AG04449 (cell line): ENCODE results near the gene CA6.
"Not testable (repeated sequence)": the region's sequence is repeated elsewhere in the genome, so short reads cannot be mapped to it uniquely, and the experiment has no call there.

Experiments
- CTCF ChIA-PET: fragments of 350-600 bp; formaldehyde crosslinking; extraction: SDS; loops from one replicate; lab custom pipeline; 2021; ENCODE audit warnings: antibody characterized with exemption; lab: Yijun Ruan, JAX
- POLR2A ChIA-PET: fragments of 400-600, 350-600 bp; formaldehyde crosslinking; extraction: SDS; loops from one replicate; lab custom pipeline; 2020; ENCODE audit warnings: antibody characterized with exemption, inconsistent platforms; lab: Yijun Ruan, JAX
- DNase-seq: peaks from one replicate; pipeline ENCODE4 v3.0.0-alpha.2; 2010; ENCODE audit warnings: low read depth, low spot score
- H3K4me3 ChIP-seq: 2 replicates; pipeline ENCODE4 v1.5.1; 2011; ENCODE audit warnings: low read depth, mild to moderate bottlenecking, control low read depth, low read length
- CTCF ChIP-seq: IDR thresholded peaks from one replicate; pipeline ENCODE4 v1.5.1; 2011; ENCODE audit warnings: mild to moderate bottlenecking, moderate library complexity, low read length, control low read depth, inconsistent platforms; ENCODE audit not compliant: insufficient read depth; ENCODE audit errors: missing control alignments

The CA6 gene

DNA sequence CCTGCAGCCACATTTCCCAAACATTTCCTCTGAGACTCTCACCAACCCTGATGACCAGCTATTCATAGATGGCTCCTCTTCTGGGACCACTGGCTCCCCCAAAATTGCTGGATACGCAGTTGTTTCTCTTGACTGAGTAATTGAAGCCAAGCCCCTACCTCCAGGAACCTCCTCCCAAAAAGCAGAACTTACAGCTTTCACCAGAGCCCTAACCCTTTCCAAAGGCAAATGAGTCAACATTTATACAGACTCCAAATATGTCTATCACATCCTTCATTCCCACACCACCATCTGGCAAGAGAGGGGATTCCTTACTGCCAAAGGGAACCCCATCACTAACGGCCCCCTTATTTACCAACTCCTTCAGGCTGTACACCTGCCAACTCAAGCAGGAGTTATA is 20.3 kb upstream of the CA6 start:
- POLR2A ChIA-PET: no interaction called here
- CTCF ChIA-PET: interaction anchor here (0.9 to 3.7 kb wide), 4 partner anchors 11 to 176 kb away, joined by 4 to 24 read pairs (median 6); no protein-coding TSS in a partner anchor
- TF ChIP-seq CTCF: no peak
- H3K4me3 ChIP-seq: no peak overlapping the region
- no peak for DNase-seq

GRCh38 chr1:8925960-8926359 is 19.7 kb upstream of the CA6 start:
- H3K4me3 ChIP-seq: no peak overlapping the region
- ChIA-PET POLR2A (no interaction called here), CTCF (interaction anchor here (0.9 to 4.7 kb wide), 5 partner anchors 9 to 175 kb away, joined by 4 to 44 read pairs (median 7); no protein-coding TSS in a partner anchor)
- no peak for DNase-seq
- no peak for TF ChIP-seq CTCF

- no peak for DNase-seq
- ChIA-PET POLR2A (no interaction called here), CTCF (interaction anchor here (3.7 to 4.7 kb wide), 2 partner anchors 10 to 78 kb away, joined by 24 to 44 read pairs; no protein-coding TSS in a partner anchor)
- TF ChIP-seq CTCF: no peak
- no peak overlapping the region for H3K4me3 ChIP-seq
Measured at GRCh38 chr1:8926707-8927694, 18.7 kb upstream of the CA6 start.

DNA sequence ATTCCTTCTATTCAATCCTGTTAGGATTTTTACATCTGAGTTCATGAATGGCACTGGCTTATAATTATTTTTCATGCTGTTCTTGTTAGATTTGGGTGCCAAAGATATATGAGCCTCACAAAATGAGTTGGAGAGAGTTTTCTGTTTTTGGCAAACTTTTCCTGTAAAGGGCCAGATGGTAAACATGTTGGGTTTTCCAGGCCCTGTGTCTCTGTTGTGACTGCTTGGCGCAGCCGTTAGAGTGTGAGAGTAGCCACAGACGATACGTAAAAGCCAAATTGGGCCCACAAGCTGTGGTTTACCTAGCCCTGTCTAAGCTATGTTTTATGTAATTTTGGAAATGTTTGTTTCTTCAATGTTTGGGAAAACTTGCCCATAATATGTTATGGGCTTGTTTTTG is 15.6 kb upstream of the CA6 start:
- TF ChIP-seq CTCF: no peak
- DNase-seq: no peak
- POLR2A ChIA-PET: no interaction called here
- H3K4me3 ChIP-seq: no peak overlapping the region
- CTCF ChIA-PET: interaction anchor here (1.0 to 4.7 kb wide), 2 partner anchors 13 to 23 kb away, joined by 3 to 44 read pairs; no protein-coding TSS in a partner anchor

DNA sequence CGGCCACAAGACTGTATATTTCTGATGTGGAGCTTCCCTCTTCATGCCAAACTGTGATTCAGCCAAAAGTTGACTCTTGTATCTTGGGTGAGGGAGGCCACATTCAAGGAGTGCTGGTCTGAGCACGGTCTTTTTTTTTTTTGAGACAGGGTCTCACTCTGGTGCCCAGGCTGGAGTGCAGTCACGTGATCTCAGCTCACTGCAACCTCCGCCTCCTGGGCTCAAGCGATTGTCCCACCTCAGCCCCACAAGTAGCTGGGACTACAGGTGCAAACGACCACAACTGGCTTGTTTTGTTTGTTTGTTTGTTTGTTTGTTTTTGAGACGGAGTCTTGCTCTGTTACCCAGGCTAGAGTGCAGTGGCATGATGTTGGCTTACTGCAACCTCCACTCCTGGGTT is 8.6 kb upstream of the CA6 start:
- H3K4me3 ChIP-seq, DNase-seq, POLR2A ChIA-PET: not testable (repeated sequence)
- CTCF ChIA-PET: interaction anchor here (1.1 to 2.8 kb wide), 3 partner anchors 19 to 67 kb away, joined by 3 to 12 read pairs (median 4); no protein-coding TSS in a partner anchor

DNA sequence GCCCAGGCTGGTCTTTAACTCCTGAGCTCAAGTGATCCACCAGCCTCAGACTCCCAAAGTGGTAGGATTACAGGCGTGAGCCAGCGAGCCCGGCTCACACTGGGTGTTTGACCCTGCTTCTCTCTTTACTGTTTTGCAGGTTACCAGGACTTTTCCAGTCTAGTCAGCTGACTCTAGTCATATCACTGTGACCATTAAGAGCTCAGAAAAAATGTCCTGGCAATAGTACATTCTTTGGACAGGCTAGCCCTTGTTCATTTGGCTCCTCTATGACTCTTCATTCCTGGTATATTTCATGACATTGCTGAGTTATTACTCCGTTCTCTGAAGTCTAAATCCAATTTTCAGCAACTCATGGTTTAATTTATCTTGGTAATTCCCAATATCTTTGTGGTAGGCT is 8.0 kb upstream of the CA6 start:
- POLR2A ChIA-PET: no interaction called here
- H3K4me3 ChIP-seq: no peak overlapping the region
- DNase-seq: peak; percentile 7
- CTCF ChIA-PET: interaction anchor here (1.1 to 2.8 kb wide), 5 partner anchors 19 to 164 kb away, joined by 3 to 12 read pairs (median 4); no protein-coding TSS in a partner anchor
- no peak for TF ChIP-seq CTCF
